Stimulated activated naive CD8-positive, alpha-beta T cell treated with anti-CD3 and anti-CD28 coated beads, Interleukin-15, Interleukin-2, amounts not matched to agents 100 ng/mL and 50 ng/mL, for 24 hours (primary cell): Measurements from ENCODE around the gene LRP2BP.

Source experiments
- H3K27ac Mint-ChIP-seq: one replicate; pipeline ENCODE4 v1.8.0; 2021; ENCODE audit warnings: mild to moderate bottlenecking, mixed read lengths
- H3K27me3 Mint-ChIP-seq: one replicate; pipeline ENCODE4 v1.8.0; 2021; ENCODE audit warnings: mixed read lengths
- H3K36me3 Mint-ChIP-seq: one replicate; pipeline ENCODE4 v1.8.0; 2021; ENCODE audit warnings: low read depth, mixed read lengths
- H3K4me1 Mint-ChIP-seq: one replicate; pipeline ENCODE4 v1.8.0; 2021; ENCODE audit warnings: low read depth, mixed read lengths
- H3K4me3 Mint-ChIP-seq: one replicate; pipeline ENCODE4 v1.8.0; 2021; ENCODE audit warnings: mild to moderate bottlenecking, mixed read lengths
- H3K9me3 Mint-ChIP-seq: one replicate; pipeline ENCODE4 v1.8.0; 2021; ENCODE audit warnings: mixed read lengths

LRP2BP gene

DNA sequence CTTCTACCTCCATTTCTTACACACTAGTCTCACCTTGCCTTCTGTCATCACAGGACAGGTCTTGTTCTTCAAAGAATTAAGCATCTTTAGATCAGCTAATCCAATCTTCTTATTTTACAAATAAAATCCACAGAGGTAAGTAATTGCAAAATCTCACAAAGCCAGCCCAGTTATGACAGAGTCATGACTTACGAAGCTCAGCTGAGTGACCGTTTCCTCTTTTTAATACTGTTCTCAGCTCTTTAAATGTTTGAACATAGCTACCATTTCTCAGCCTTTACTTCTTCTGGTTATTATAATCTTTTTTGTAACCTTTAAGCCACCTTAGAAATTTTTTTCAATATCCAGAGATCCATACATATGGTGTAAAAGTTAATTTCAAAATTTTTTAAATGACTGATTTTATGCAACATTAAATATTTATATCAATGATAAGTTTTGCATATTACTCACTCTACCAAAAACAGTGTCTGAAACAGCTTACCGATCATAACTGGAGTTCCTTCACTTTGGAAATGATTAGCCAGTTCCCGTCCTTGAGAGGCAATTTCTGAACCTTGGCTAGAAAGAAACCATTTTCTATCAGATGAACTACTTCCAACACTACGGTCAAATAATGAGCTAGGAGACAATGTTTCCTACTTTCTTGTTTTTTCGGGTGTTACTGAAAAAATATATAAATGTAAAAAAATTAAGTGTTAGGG is 9.7 kb upstream of the LRP2BP start:
- no peaks in the 10 kb centered on the region for H3K9me3 Mint-ChIP-seq
- no peaks in the 10 kb centered on the region for H3K4me1 Mint-ChIP-seq
- no peaks in the 10 kb centered on the region for H3K27me3 Mint-ChIP-seq
- peaks cover 47% of the 10 kb centered on the region for H3K36me3 Mint-ChIP-seq
- H3K27ac Mint-ChIP-seq = no peak overlapping the region
- no peak overlapping the region for H3K4me3 Mint-ChIP-seq

DNA sequence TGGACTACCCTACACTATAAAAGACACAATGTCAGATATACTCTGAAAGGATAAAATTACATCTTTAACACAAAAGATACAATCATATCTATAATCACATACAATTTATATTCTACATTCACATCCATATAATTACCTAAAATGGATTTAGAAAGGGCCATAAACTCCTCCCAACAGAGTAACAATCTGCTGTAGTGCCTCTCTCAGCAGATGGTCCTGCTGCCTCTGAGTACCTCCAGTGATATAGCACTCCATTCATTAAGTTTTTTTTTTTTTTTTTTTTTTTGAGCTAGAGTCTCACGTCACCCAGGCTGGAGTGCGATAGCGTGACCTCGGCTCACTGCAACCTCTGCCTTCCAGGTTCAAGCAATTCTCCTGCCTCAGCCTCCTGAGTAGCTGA is 8.3 kb upstream of the LRP2BP start:
- Mint-ChIP-seq H3K4me3 (no peak overlapping the region), H3K36me3 (peaks cover 54% of the 10 kb centered on the region), H3K9me3 (no peaks in the 10 kb centered on the region), H3K27me3 (no peaks in the 10 kb centered on the region), H3K27ac (no peak overlapping the region), H3K4me1 (peaks cover 3% of the 10 kb centered on the region)

DNA sequence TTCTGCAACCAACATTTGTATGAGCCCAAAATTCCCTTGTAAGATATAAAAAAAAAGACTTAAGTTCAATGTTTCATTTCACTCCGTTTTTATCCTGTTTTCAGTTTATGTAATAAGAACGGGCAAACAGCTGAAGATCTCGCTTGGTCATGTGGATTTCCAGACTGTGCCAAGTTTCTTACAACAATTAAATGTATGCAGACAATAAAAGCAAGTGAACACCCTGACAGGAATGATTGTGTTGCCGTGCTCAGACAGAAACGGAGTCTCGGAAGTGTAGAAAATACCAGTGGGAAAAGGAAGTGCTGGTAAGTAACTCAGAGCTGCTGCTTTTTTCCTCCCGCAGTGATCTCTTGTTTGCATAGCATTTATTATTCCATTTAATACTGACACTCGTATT is 3.7 kb upstream of the LRP2BP start:
- Mint-ChIP-seq H3K9me3 (no peaks in the 10 kb centered on the region), H3K4me1 (peaks cover 33% of the 10 kb centered on the region), H3K4me3 (no peak overlapping the region), H3K27ac (no peak overlapping the region), H3K36me3 (peaks cover 50% of the 10 kb centered on the region), H3K27me3 (no peaks in the 10 kb centered on the region)

DNA sequence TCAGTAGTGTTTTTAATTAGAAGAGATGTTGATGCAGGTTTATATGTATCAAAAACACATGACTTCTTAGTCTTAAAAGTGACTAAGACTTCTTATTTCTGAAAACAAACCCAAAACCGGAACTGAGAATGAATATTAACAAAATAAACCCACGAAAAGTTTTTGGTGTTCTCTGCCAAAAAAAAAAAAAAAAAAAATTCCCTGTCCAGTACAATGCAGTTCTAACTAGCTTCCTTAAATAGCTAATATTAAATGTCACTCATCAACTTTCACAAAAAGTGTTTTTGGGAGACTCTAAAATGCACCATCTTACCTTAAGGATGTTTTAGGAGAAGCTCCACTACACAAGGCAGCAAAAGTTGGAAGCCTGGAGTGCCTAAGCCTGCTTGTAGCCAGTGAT is 2.9 kb upstream of the LRP2BP start:
- no peak overlapping the region for H3K4me3 Mint-ChIP-seq
- no peak overlapping the region for H3K27ac Mint-ChIP-seq
- H3K4me1 Mint-ChIP-seq = peaks cover 41% of the 10 kb centered on the region
- no peaks in the 10 kb centered on the region for H3K9me3 Mint-ChIP-seq
- no peaks in the 10 kb centered on the region for H3K27me3 Mint-ChIP-seq
- H3K36me3 Mint-ChIP-seq = peaks cover 49% of the 10 kb centered on the region

DNA sequence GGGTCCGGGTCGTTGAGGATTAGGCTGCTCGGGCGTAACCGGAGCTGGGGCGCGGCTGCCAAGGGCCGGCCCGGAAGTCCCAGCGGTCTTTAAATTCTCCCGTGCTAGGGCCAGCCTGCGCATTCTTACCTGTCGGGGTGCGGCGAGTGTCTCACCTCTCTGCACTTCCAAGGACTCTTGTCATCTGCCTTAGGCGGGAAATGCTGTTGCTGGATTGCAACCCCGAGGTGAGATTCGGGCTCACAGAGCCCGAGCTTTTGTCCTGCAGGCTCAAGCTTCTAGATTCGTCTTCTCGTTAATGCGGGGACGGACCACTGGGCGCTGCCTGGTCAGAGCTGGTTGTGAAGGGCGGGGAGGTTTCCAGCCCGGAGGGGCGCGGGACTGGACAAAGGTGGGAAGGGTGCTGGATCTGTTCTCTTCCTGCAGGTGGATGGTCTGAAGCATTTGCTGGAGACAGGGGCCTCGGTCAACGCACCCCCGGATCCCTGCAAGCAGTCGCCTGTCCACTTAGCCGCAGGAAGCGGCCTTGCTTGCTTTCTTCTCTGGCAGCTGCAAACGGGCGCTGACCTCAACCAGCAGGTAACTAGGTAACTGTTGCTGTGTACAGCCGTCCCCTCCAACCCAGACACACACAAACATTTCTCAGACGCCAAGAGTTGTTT is 1.1 kb upstream of the LRP2BP start, which contains the start of gene ANKRD37:
Gene ANKRD37 (plus strand): TSS at position 118 of the 662 bp plus-strand sequence. CDS start 83 bp downstream, at position 201.
- peak within 1 kb of the TSS; percentile 94 for H3K4me3 Mint-ChIP-seq
- no peaks in the 10 kb centered on the region for H3K9me3 Mint-ChIP-seq
- H3K36me3 Mint-ChIP-seq = peaks cover 42% of the 10 kb centered on the region
- H3K4me1 Mint-ChIP-seq = peaks cover 43% of the 10 kb centered on the region
- peak within 1 kb of the TSS; percentile 96 for H3K27ac Mint-ChIP-seq
- no peaks in the 10 kb centered on the region for H3K27me3 Mint-ChIP-seq

DNA sequence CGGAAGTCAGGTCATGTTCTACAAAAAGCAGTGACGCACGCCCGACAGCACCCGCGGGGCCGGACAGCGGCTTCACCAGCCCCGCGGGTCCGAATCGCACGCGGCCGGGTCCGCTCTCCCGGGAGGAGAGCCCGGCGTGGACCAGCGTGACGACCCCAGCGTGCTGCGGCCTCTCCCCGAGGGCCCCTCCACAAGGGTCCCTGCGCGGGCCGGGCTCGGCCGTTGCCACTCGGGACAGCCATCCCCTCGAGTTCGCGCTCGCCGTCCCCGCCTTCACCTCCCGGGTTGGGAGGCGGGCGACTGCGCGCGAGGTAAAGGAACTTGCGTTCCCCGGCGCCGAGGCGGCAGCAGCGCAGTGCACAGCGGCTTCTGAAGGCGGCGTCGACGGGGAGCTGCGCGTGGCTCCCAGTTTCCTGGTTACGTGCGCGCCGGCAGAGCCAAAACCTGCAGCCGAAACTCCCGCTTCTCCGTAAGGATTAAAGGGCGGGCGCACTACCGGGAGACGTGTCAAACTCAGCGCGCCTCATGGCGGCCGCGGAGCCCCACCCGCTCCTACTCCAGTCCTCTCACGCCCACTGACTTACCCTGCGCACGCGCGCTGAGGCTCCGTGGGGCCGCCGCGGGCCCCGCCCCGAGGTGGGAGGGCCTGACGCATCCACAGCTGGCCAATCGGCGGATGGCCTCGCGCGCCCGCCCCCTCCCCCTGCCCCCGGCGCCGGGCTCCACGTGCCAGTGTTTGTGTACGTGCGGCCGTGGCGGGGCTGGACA is 416 bp upstream of the LRP2BP start:
- Mint-ChIP-seq H3K27ac (peak overlapping the region; percentile 96), H3K4me1 (peaks cover 43% of the 10 kb centered on the region), H3K9me3 (no peaks in the 10 kb centered on the region), H3K27me3 (no peaks in the 10 kb centered on the region), H3K36me3 (peaks cover 38% of the 10 kb centered on the region), H3K4me3 (peak overlapping the region; percentile 94)

DNA sequence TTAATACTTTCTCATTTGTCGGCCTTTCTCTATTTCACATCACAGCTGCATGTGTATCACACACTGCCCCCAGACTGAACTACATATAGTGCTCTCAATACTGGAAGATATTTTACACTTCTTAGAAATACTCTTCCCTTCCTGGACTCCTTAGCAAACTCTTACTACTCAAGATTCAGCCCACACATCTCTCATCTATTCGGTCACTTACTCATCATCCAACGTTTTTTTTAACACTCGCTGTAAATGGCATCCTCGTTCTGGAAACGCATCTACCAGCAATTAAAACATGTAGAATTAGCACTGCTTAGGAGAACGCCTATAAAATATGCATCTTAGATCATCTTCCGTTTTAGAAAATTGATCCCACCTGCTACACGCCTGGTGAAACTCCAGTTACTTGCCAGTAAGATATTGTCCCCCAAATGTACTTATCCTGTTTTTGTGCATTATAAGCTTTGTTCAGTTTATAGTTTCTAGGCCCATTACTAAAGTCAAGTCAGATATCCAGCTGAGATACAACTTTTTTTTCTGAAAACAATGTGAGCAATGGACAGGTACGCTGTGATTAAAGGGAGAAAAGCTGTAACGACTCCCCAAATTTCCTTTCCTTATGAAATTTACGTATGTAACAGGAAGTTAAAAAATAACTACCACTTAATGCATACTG is 1.0 kb downstream of the LRP2BP start:
- peak overlapping the region; percentile 96 for H3K27ac Mint-ChIP-seq
- H3K9me3 Mint-ChIP-seq = no peaks in the 10 kb centered on the region
- no peaks in the 10 kb centered on the region for H3K27me3 Mint-ChIP-seq
- peaks cover 43% of the 10 kb centered on the region for H3K4me1 Mint-ChIP-seq
- peaks cover 26% of the 10 kb centered on the region for H3K36me3 Mint-ChIP-seq
- peak overlapping the region; percentile 94 for H3K4me3 Mint-ChIP-seq

DNA sequence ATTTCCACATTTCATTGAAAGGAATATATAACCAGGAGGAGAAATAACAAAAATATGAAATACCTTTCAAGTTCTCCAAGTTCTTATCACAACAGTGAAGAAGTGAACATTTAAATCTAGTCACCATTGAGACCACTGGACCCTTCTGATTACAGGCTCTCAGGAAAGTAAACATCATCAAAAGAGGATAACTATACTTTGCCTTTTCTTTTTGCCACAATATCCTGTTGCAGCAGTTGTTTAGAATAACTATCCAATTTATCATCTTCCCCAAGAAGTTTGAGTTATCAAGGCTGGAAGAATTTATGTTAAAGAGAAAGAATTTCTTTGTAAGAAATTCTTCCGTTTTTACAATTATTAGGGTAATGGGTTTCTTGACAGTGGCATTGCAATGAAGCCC is 3.6 kb downstream of the LRP2BP start:
- H3K4me1 Mint-ChIP-seq = peaks cover 24% of the 10 kb centered on the region
- no peaks in the 10 kb centered on the region for H3K27me3 Mint-ChIP-seq
- H3K4me3 Mint-ChIP-seq = no peak overlapping the region
- peaks cover 6% of the 10 kb centered on the region for H3K36me3 Mint-ChIP-seq
- H3K9me3 Mint-ChIP-seq = no peaks in the 10 kb centered on the region
- H3K27ac Mint-ChIP-seq = no peak overlapping the region

DNA sequence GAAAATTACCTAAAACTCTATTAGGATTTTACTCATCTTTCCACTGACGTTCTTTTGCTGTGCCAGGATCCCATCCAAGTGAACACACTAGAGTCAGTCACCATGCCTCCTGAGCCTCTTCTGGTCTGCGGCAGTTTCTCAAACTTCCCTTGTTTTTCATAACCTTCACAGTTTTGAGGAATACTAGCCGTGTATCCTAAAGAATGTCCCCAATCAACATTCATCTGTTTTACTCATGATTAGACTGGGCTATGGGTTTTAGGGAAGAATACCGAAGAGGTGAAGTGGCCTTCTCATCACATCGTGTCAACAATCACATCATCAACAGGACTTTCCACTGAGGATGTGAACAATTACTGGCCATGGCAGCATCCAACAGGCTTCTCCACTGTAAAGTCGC is 4.8 kb downstream of the LRP2BP start:
- peaks cover 6% of the 10 kb centered on the region for H3K36me3 Mint-ChIP-seq
- H3K27me3 Mint-ChIP-seq = peaks cover 1% of the 10 kb centered on the region
- H3K4me3 Mint-ChIP-seq = no peak overlapping the region
- H3K27ac Mint-ChIP-seq = no peak overlapping the region
- peaks cover 20% of the 10 kb centered on the region for H3K4me1 Mint-ChIP-seq
- no peaks in the 10 kb centered on the region for H3K9me3 Mint-ChIP-seq

DNA sequence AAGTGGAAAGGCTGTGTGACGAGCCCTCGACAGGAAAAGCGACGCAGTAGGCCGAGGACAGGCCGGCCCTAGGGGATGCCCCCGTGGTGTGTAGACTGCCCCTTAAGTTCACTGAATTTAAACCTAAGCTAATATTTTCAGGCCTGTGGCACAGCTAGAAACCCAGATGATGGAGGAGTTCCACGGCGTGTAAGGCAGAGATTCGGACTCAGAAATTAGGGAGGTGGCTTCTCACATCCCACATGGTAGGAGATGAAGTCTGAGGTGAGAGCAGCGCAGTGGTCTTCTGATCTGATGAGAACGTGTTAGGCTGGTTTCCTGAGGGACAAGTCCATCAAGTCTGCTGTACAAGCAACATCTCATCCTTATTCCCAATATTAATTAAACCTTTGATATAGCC is 7.8 kb downstream of the LRP2BP start:
- H3K9me3 Mint-ChIP-seq = no peaks in the 10 kb centered on the region
- peaks cover 10% of the 10 kb centered on the region for H3K4me1 Mint-ChIP-seq
- no peak overlapping the region for H3K27ac Mint-ChIP-seq
- peaks cover 22% of the 10 kb centered on the region for H3K27me3 Mint-ChIP-seq
- H3K4me3 Mint-ChIP-seq = no peak overlapping the region
- no peaks in the 10 kb centered on the region for H3K36me3 Mint-ChIP-seq

DNA sequence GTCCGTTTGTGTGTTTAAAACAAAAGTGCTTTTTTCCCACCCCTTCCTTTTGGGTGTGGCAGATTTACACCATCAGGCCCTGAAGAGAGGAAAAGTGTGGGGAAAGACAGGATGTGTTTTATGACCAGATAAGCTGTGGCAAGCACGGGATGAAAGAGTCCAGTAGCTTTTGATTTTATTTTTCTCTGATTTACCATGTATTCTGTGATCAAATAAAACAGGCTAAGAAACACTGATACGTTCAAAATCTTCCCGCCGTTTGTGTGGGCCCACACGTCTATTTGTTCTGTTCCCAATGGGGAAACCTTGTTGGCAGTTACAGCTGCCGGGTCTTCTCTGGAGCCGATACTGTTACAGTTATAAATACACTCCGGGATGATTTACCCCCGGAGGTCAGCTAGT is 10.8 kb downstream of the LRP2BP start:
- H3K9me3 Mint-ChIP-seq = peaks cover 8% of the 10 kb centered on the region
- peaks cover 22% of the 10 kb centered on the region for H3K27me3 Mint-ChIP-seq
- H3K4me1 Mint-ChIP-seq = peaks cover 10% of the 10 kb centered on the region
- no peak overlapping the region for H3K4me3 Mint-ChIP-seq
- no peak overlapping the region for H3K27ac Mint-ChIP-seq
- peaks cover 14% of the 10 kb centered on the region for H3K36me3 Mint-ChIP-seq

DNA sequence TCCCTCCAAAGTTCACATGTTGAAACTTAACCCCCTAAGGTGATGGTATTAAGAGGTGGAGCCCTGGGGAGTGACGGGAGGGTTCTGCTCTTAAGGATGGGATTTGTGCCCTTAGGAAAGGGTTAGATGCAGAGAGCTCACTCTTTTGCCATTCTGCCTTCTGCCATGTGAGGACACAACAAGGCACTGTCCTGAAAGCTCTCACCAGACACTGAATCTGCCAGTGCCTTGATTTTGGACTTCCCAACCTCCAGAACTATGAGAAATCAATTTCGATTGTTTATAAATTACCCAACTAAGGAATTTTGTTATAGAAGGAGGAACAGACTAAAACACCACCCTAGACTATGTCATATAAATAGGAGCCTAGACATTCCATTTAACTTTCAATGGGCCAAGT is 11.7 kb downstream of the LRP2BP start:
- peaks cover 14% of the 10 kb centered on the region for H3K36me3 Mint-ChIP-seq
- H3K27me3 Mint-ChIP-seq = peaks cover 22% of the 10 kb centered on the region
- H3K4me1 Mint-ChIP-seq = peaks cover 10% of the 10 kb centered on the region

DNA sequence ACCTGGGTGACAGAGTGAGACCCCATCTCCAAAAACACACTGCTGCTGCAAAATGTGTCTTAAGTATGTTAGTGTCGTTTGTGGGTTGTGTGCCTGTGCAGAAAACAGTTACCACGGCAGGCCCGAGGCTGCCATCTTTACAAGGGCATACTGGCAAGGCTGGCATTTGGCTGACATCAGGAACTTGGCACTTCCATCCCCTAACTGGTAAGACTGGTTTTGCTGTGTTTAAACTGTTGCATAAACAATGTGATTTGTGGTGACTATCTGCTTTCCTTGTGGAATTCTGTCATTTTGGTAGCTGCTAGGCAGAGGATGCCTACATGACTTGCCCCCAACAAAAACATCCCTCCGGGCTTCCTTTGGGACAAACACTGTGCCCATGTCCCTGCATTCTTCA is 12.3 kb downstream of the LRP2BP start:
- Mint-ChIP-seq H3K4me3 (no peak overlapping the region), H3K27me3 (peaks cover 22% of the 10 kb centered on the region), H3K4me1 (peaks cover 10% of the 10 kb centered on the region), H3K27ac (no peak overlapping the region), H3K36me3 (peaks cover 14% of the 10 kb centered on the region), H3K9me3 (peaks cover 8% of the 10 kb centered on the region)

More for the DNA sequence above, 11.7 kb downstream of the LRP2BP start:
- H3K9me3 Mint-ChIP-seq = peaks cover 8% of the 10 kb centered on the region
- H3K27ac Mint-ChIP-seq = no peak overlapping the region
- H3K4me3 Mint-ChIP-seq = no peak overlapping the region

DNA sequence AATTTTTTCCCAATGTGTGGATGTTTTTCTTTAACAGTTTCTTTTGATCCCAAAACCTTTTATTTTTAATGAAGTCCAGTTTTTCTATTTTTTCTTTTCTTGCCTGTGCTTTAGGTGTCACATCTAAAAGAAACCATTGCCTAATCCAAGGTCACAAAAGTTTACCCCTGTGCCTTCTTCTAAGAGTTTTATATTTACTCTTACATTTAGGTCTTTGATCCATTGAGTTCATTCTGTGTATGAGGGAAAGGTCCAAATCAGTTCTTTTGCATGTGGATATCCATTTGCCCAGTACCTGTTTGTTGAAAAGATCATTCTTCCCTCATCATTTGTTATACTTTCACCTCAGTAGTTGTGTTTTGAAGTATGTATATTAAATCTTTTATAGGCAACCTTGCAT is 13.0 kb downstream of the LRP2BP start:
- Mint-ChIP-seq H3K36me3 (peaks cover 14% of the 10 kb centered on the region), H3K4me1 (peaks cover 10% of the 10 kb centered on the region), H3K4me3 (no peak overlapping the region), H3K27ac (no peak overlapping the region), H3K9me3 (peaks cover 8% of the 10 kb centered on the region), H3K27me3 (peaks cover 22% of the 10 kb centered on the region)
